NT2/D1 (cell line): Measurements from ENCODE around the gene ITGB7.

ENCODE experiments used
- SUZ12 ChIP-seq: IDR thresholded peaks from 2 replicates; pipeline ENCODE4 v1.6.1; 2011; ENCODE audit not compliant: insufficient read length, insufficient read depth; ENCODE audit errors: extremely low read depth
- YY1 ChIP-seq: IDR thresholded peaks from 2 replicates; pipeline ENCODE4 v1.6.1; 2011; ENCODE audit not compliant: insufficient read length, insufficient read depth

DNA sequence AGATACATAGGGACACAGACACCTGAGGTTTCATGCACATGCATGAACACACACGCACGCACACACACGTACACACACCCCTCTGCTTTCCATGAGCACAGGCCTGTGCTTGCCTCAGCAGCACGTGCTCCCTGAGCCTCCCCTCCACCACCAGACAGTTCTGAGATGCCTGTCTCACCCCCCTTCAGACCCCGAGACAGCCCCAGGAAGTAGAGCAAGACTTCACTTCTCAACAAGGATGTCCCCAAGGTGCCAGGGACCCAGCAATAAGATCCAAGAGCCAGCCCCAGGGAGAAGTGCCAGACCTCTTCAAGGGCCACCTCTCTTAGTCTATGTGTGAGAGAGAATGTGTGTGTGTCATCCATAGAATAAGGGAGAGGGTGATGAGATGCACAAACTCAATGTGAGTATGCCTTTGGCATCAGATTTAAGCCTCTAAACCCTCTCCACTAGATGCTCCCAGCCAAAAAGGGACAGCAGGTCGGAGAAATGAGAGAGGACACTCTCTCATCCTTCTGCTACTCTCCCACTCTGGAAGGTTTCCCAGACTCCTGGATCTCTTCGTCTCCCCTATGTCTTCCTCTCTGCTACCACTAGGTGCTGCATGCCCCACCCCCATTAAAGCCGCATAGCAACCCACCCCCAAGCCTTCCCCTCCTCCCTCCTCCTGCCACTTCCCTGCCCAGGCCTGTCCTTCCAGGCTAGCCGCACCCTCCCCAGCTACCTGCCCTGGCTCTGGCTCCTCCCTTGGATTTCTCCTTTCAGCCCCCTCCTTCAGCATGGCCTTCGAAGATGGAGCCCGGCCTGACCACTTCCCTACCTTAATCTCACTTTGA lies 17.2 kb upstream of the ITGB7 start:
- TF ChIP-seq YY1 (no peak), SUZ12 (no peak)
